ENCODE results near the gene PHKB. TPM values are rescaled to one million over a fixed set of nuclear protein-coding genes. Genes with fewer than 3 reads are reported as not detected.

PHKB gene
- total and polyA plus RNA-seq, 2 of the 8 experiments (the other 6 are each of a cell fraction or from before 2014, with no cell fraction given): 18.6 to 38.3 TPM

- no peak overlapping the region for H2BK5ac ChIP-seq (ENCODE audit: low read depth, low read length)
- H2AFZ ChIP-seq (ENCODE audit: low read length): no peak overlapping the region
- H4K8ac ChIP-seq (ENCODE audit: extremely low read depth, insufficient read depth, low read length): no peak overlapping the region
- H4K20me1 ChIP-seq (replicated peaks in 1 of 2; ENCODE audit: control insufficient read depth in 1 of 2, insufficient read depth in 2 of 2, low read length in 2 of 2): peaks cover 0 to 2% of the 10 kb centered on the region in 2 experiments
- H3K4me3 ChIP-seq (ENCODE audit: extremely low read depth in 1 of 4, insufficient read depth in 2 of 4, low read depth in 3 of 4, low read length in 4 of 4): no peak overlapping the region
- no peak overlapping the region for H4K91ac ChIP-seq (replicated peaks; ENCODE audit: insufficient read length, low read length)
- no peak overlapping the region for H3K27ac ChIP-seq (ENCODE audit: low read depth, low read length)
- no peak overlapping the region for H2BK120ac ChIP-seq (replicated peaks; ENCODE audit: low read depth, low read length)
- H3K36me3 ChIP-seq (ENCODE audit: control insufficient read depth in 2 of 4, insufficient read depth in 4 of 4, low read length in 3 of 4): no peaks in the 10 kb centered on the region
- H2BK12ac ChIP-seq (ENCODE audit: low read depth, low read length): no peak overlapping the region
- no peaks in the 10 kb centered on the region for H3K27me3 ChIP-seq (replicated peaks in 1 of 4; ENCODE audit: control insufficient read depth in 3 of 4, extremely low read depth in 1 of 4, insufficient read depth in 3 of 4, low read length in 3 of 4)
- H3K4ac ChIP-seq (replicated peaks; ENCODE audit: insufficient read length, low read depth, low read length): no peak overlapping the region
- FAIRE-seq (no peak), DNase-seq (ENCODE audit: low read depth in 1 of 2, low spot score in 2 of 2) (no peak)
- no peak overlapping the region for H2BK15ac ChIP-seq (ENCODE audit: low read length)
- H3K4me1 ChIP-seq (replicated peaks in 1 of 4; ENCODE audit: control insufficient read depth in 3 of 4, insufficient read depth in 4 of 4, low read length in 3 of 4): no peaks in the 10 kb centered on the region
- CTCF ChIA-PET (ENCODE audit: partially characterized antibody): no interaction called here
- POLR2A ChIA-PET (ENCODE audit: partially characterized antibody): no interaction called here
- no peaks in the 10 kb centered on the region for H3K79me1 ChIP-seq (ENCODE audit: low read depth, low read length)
- no peak overlapping the region for H2AK5ac ChIP-seq (ENCODE audit: low read depth, low read length)
- no peak overlapping the region for H3K18ac ChIP-seq (ENCODE audit: extremely low read depth, low read length)
- H3K23me2 ChIP-seq (ENCODE audit: low read depth, low read length): no peaks in the 10 kb centered on the region
- no peak overlapping the region for H3K56ac ChIP-seq (replicated peaks; ENCODE audit: insufficient read length, low read depth, low read length)
- H3K9me3 ChIP-seq (ENCODE audit: insufficient read depth in 2 of 2, low read depth in 1 of 2, low read length in 1 of 2): no peaks in the 10 kb centered on the region
- 92% methylated on average over 1 of the region's 1 CpG; no CpG with 5 or more reads in 1 of the 2 experiments for WGBS, 2 experiments (ENCODE audit: extremely low coverage in 1 of 2, insufficient coverage in 1 of 2, insufficient read length in 1 of 2, insufficient replicate concordance in 2 of 2, low coverage in 1 of 2, low lambda C conversion rate in 2 of 2, missing lambda C conversion rate in 1 of 2)
- TF ChIP-seq ZNF274 (IDR thresholded peaks at IDR 0.05; ENCODE audit: borderline replicate concordance, extremely low read depth, low read length) (no peak), RXRA (IDR thresholded peaks at IDR 0.05; ENCODE audit: insufficient read depth, low read depth, low read length) (no peak), JUND (IDR thresholded peaks at IDR 0.05; ENCODE audit: low read length) (no peak), GTF2F1 (IDR thresholded peaks at IDR 0.05; ENCODE audit: borderline replicate concordance, low read depth, low read length) (no peak), EZH2 (IDR thresholded peaks at IDR 0.05; ENCODE audit: low read depth, low read length, severe bottlenecking) (no peak), KDM5A (IDR thresholded peaks at IDR 0.05; ENCODE audit: low read length) (no peak), KDM1A (IDR thresholded peaks at IDR 0.05; ENCODE audit: borderline replicate concordance, low read length) (no peak), CBX5 (IDR thresholded peaks at IDR 0.05; ENCODE audit: low read depth, low read length) (no peak), SRF (IDR thresholded peaks at IDR 0.05; ENCODE audit: low read depth, low read length) (no peak), CHD2 (IDR thresholded peaks at IDR 0.05; ENCODE audit: low read length) (no peak), BCL11A (IDR thresholded peaks at IDR 0.05; ENCODE audit: low read depth in 2 of 2, low read length in 2 of 2) (no peak), JUN (IDR thresholded peaks at IDR 0.05; ENCODE audit: low read depth, low read length) (no peak)
- no peak overlapping the region for H3K4me2 ChIP-seq (ENCODE audit: insufficient read depth in 1 of 2, low read depth in 2 of 2, low read length in 2 of 2)
- no peak overlapping the region for H3K9ac ChIP-seq (replicated peaks in 1 of 4; ENCODE audit: extremely low read depth in 1 of 4, low read depth in 3 of 4, low read length in 3 of 4)
- H3K79me2 ChIP-seq (ENCODE audit: control insufficient read depth in 1 of 2, insufficient read depth in 2 of 2, low read length in 2 of 2): no peaks in the 10 kb centered on the region; a peak in 1 of 4 replicates
- H3K23ac ChIP-seq (ENCODE audit: insufficient read length): no peak overlapping the region
- H2BK20ac ChIP-seq (ENCODE audit: low read length): no peak overlapping the region
- H4K5ac ChIP-seq (ENCODE audit: insufficient read length, low read depth, low read length): no peak overlapping the region
- H3K14ac ChIP-seq (ENCODE audit: insufficient read length): no peak overlapping the region
Measured at GRCh38 chr16:47477679-47478078, 16.5 kb downstream of the PHKB start.

All from H1 (cell line).